CD4-positive, alpha-beta T cell treated with Interleukin-1 beta for 1 hour (primary cell): Measurements from ENCODE around the gene CUX1.

Experiments used
- DNase-seq, 2 donors: peaks; one replicate each; pipeline ENCODE4 v3.0.0-alpha.2; 2020 to 2022

CUX1 gene

GRCh38 chr7:102081244-102081627 is 263.8 kb downstream of the CUX1 start:
- no peak for DNase-seq

- no peak for DNase-seq
Observed at GRCh38 chr7:102082693-102083368, 265.4 kb downstream of the CUX1 start.

GRCh38 chr7:102085218-102085772 is 267.9 kb downstream of the CUX1 start:
- DNase-seq, result no peak

- no peak for DNase-seq
Observed at GRCh38 chr7:102089175-102090098, 272.0 kb downstream of the CUX1 start.

- no peak for DNase-seq
Observed at GRCh38 chr7:102093599-102094315, 276.3 kb downstream of the CUX1 start.

- DNase-seq, result no peak
Observed at GRCh38 chr7:102094316-102094650, 276.9 kb downstream of the CUX1 start.

GRCh38 chr7:102095321-102096011 is 278.0 kb downstream of the CUX1 start:
- DNase-seq, result no peak

- no peak for DNase-seq
Observed at GRCh38 chr7:102096012-102096332, 278.5 kb downstream of the CUX1 start.

- DNase-seq, result no peak
Observed at GRCh38 chr7:102096706-102097427, 279.4 kb downstream of the CUX1 start.

GRCh38 chr7:102097601-102098161 is 280.3 kb downstream of the CUX1 start:
- no peak for DNase-seq

GRCh38 chr7:102098986-102099385 is 281.6 kb downstream of the CUX1 start:
- DNase-seq, result no peak

GRCh38 chr7:102099474-102099873 is 282.0 kb downstream of the CUX1 start:
- DNase-seq, result no peak

- DNase-seq, result no peak
Observed at GRCh38 chr7:102101111-102101551, 283.7 kb downstream of the CUX1 start.

- DNase-seq, result no peak
Observed at GRCh38 chr7:102101926-102102325, 284.5 kb downstream of the CUX1 start.

GRCh38 chr7:102103027-102103372 is 285.6 kb downstream of the CUX1 start:
- DNase-seq, result no peak

GRCh38 chr7:102104245-102104644 is 286.8 kb downstream of the CUX1 start:
- no peak for DNase-seq

- DNase-seq, result no peak
Observed at GRCh38 chr7:102106625-102107024, 289.2 kb downstream of the CUX1 start.

- no peak for DNase-seq
Observed at GRCh38 chr7:102107474-102108104, 290.2 kb downstream of the CUX1 start.

GRCh38 chr7:102111061-102112041 is 293.9 kb downstream of the CUX1 start:
- no peak for DNase-seq

GRCh38 chr7:102115181-102115580 is 297.8 kb downstream of the CUX1 start:
- DNase-seq, result no peak
